GM18498 (cell line): ENCODE results near the gene SPCS3.
"Not testable (repeated sequence)": the region's sequence is repeated elsewhere in the genome, so short reads cannot be mapped to it uniquely, and the experiment has no call there.

Experiments
- ATAC-seq: cut with Tn5 transposase; IDR thresholded peaks from one replicate; pipeline ENCODE4 v1.9.1; 2021; ENCODE audit warnings: mild to moderate bottlenecking, moderate library complexity; ENCODE audit not compliant: unreplicated experiment

The SPCS3 gene

GRCh38 chr4:176340871-176341685, 21.3 kb downstream of the SPCS3 start:
- peak; percentile 78 for ATAC-seq

- no peak for ATAC-seq
Measured at GRCh38 chr4:176342384-176342783, 22.6 kb downstream of the SPCS3 start.

GRCh38 chr4:176343286-176343685, 23.5 kb downstream of the SPCS3 start:
- ATAC-seq, result no peak

- not testable (repeated sequence) for ATAC-seq
Measured at GRCh38 chr4:176345346-176345745, 25.6 kb downstream of the SPCS3 start.

GRCh38 chr4:176346836-176347235, 27.1 kb downstream of the SPCS3 start:
- not testable (repeated sequence) for ATAC-seq

- no peak for ATAC-seq
Measured at GRCh38 chr4:176350671-176351070, 30.9 kb downstream of the SPCS3 start.

- no peak for ATAC-seq
Measured at GRCh38 chr4:176354884-176355283, 35.1 kb downstream of the SPCS3 start.

GRCh38 chr4:176357359-176358082, 37.8 kb downstream of the SPCS3 start:
- peak; percentile 99 for ATAC-seq

- ATAC-seq, result no peak
Measured at GRCh38 chr4:176358083-176358469, 38.3 kb downstream of the SPCS3 start.

GRCh38 chr4:176359590-176359989, 39.8 kb downstream of the SPCS3 start:
- ATAC-seq, result no peak

- ATAC-seq, result no peak
Measured at GRCh38 chr4:176360446-176360845, 40.7 kb downstream of the SPCS3 start.

- ATAC-seq, result peak; percentile 92
Measured at GRCh38 chr4:176363072-176363471, 43.3 kb downstream of the SPCS3 start.

- ATAC-seq, result no peak
Measured at GRCh38 chr4:176367771-176368465, 48.2 kb downstream of the SPCS3 start.

- ATAC-seq, result no peak
Measured at GRCh38 chr4:176376032-176376614, 56.4 kb downstream of the SPCS3 start.

GRCh38 chr4:176377780-176378179, 58.0 kb downstream of the SPCS3 start:
- ATAC-seq, result peak; percentile 86

GRCh38 chr4:176380352-176381157, 60.8 kb downstream of the SPCS3 start:
- ATAC-seq, result peak; percentile 60
